T-helper 17 cell (primary cell): ENCODE results near the gene FMO1. TPM values are rescaled to one million over a fixed set of nuclear protein-coding genes. Genes with fewer than 3 reads are reported as not detected.

Experiments
- ATAC-seq: fragments of 150-1000 bp; cut with Tn5 transposase; 2 replicates; pipeline ENCODE4 v1.10.0; 2021; ENCODE audit warnings: mild to moderate bottlenecking, moderate library complexity
- DNase-seq, 3 donors: peaks; one replicate each; pipeline versions ENCODE4 v3.0.0 to v3.0.0-alpha.2; 2020 to 2021
- H3K9me3 ChIP-seq: one replicate; pipeline ENCODE4 v1.7.0; 2013; ENCODE audit warnings: low read length, mild to moderate bottlenecking; ENCODE audit not compliant: control insufficient read depth, poor library complexity, severe bottlenecking
- H3K27ac Mint-ChIP-seq: one replicate; pipeline ENCODE4 v1.8.0; 2022; ENCODE audit warnings: mild to moderate bottlenecking, moderate library complexity, mixed read lengths
- H3K27me3 Mint-ChIP-seq: one replicate; pipeline ENCODE4 v1.8.0; 2022; ENCODE audit warnings: mixed read lengths
- H3K36me3 Mint-ChIP-seq: one replicate; pipeline ENCODE4 v1.8.0; 2022; ENCODE audit warnings: low read depth, mixed read lengths
- H3K4me1 Mint-ChIP-seq: one replicate; pipeline ENCODE4 v1.8.0; 2022; ENCODE audit warnings: mild to moderate bottlenecking, mixed read lengths
- H3K4me3 Mint-ChIP-seq: one replicate; pipeline ENCODE4 v1.8.0; 2022; ENCODE audit warnings: mild to moderate bottlenecking, moderate library complexity, mixed read lengths
- total RNA-seq, 4 donors: library from RNA in 2 of 4; stranded (reverse) in 2 of 4; gene quantifications; one replicate each; pipeline ENCODE4 v1.2.3 and lab custom pipeline; 2022 to 2026

Gene FMO1
- total RNA-seq, 2 donors from 2014 or later = not detected

GRCh38 chr1:171300401-171300800 is 52.1 kb downstream of the FMO1 start:
- H3K9me3 ChIP-seq = peaks cover 11% of the 10 kb centered on the region
- no peak overlapping the region for H3K4me3 Mint-ChIP-seq
- ATAC-seq = no peak
- no peak for DNase-seq
- peaks cover 8% of the 10 kb centered on the region for H3K27me3 Mint-ChIP-seq
- H3K4me1 Mint-ChIP-seq = no peaks in the 10 kb centered on the region
- H3K36me3 Mint-ChIP-seq = peaks cover 2% of the 10 kb centered on the region
- no peak overlapping the region for H3K27ac Mint-ChIP-seq

DNA sequence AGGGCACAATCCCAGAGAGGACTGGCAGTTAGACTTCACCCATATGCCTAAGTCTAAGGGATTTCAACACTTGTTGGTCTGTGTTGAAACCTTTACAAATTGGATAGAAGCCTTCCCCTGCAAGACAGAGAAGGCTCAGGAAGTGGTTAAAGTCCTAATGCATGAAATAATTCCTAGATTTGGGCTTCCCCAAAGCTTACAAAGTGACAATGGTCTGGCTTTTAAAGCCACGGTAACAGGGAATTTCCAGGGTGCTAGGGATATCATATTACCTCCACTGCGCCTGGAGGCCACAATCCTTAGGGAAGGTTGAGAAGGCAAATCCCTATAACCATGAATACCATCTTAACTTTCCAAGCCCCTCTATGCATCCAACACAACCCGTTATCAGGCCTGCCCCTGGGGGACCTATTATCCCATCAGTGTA is 62.4 kb downstream of the FMO1 start:
- ATAC-seq = no peak
- H3K4me3 Mint-ChIP-seq = no peak overlapping the region
- H3K27me3 Mint-ChIP-seq = no peaks in the 10 kb centered on the region

GRCh38 chr1:171311771-171312558 is 63.7 kb downstream of the FMO1 start:
- Mint-ChIP-seq H3K27ac (peak overlapping the region; percentile 37), H3K4me3 (no peak overlapping the region), H3K4me1 (peaks cover 8% of the 10 kb centered on the region), H3K27me3 (no peaks in the 10 kb centered on the region), H3K36me3 (no peaks in the 10 kb centered on the region)
- no peaks in the 10 kb centered on the region for H3K9me3 ChIP-seq
- ATAC-seq (no peak), DNase-seq (no peak)

More for the DNA sequence above, 62.4 kb downstream of the FMO1 start:
- DNase-seq = no peak
- Mint-ChIP-seq H3K4me1 (peaks cover 6% of the 10 kb centered on the region), H3K36me3 (peaks cover under 1% of the 10 kb centered on the region), H3K27ac (no peak overlapping the region)
- H3K9me3 ChIP-seq = no peaks in the 10 kb centered on the region

GRCh38 chr1:171313319-171313834 is 65.1 kb downstream of the FMO1 start:
- no peaks in the 10 kb centered on the region for H3K27me3 Mint-ChIP-seq
- ATAC-seq (peak; percentile 6), DNase-seq (no peak)
- no peaks in the 10 kb centered on the region for H3K9me3 ChIP-seq
- peak overlapping the region; percentile 83 for H3K27ac Mint-ChIP-seq
- no peak overlapping the region for H3K4me3 Mint-ChIP-seq
- H3K4me1 Mint-ChIP-seq = peaks cover 8% of the 10 kb centered on the region
- no peaks in the 10 kb centered on the region for H3K36me3 Mint-ChIP-seq

DNA sequence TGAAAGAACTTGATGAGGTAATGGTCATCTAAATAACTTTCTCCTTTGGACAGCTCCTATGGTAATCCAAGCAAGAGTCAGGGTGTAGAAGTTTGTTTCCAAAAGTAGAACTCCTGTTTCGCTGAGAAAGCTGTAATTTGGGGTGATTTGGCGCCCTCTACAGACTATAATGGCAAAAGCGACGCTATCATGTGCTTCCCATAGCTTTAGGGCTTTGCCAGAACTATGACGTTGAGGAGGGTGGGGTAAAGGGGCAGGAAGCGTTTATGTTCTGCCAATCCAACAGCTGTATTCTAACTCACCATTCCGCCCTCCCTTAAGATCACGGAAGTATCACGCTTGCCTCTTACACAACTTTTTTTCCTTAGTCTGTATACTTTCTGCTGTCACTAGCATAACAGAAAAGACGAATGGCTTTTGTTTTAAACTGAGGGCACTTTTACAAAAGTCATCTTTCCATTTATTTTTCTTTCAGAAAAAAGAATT is 65.6 kb downstream of the FMO1 start, which contains the start of gene FMO4:
Gene FMO4, plus strand, starts transcription at position 349 of the 486 bp plus-strand sequence. CDS start 5,643 bp downstream, outside the sequence.
- Mint-ChIP-seq H3K27ac (peak within 1 kb of the TSS; percentile 83), H3K27me3 (no peaks in the 10 kb centered on the region), H3K4me3 (peak within 1 kb of the TSS; percentile 73), H3K4me1 (peaks cover 8% of the 10 kb centered on the region), H3K36me3 (no peaks in the 10 kb centered on the region)
- H3K9me3 ChIP-seq = no peaks in the 10 kb centered on the region
- DNase-seq (peak; percentile 36 to 63 (median 58)), ATAC-seq (peak; percentile 100)

GRCh38 chr1:171329251-171329650 is 81.0 kb downstream of the FMO1 start:
- no peak overlapping the region for H3K4me3 Mint-ChIP-seq
- H3K27ac Mint-ChIP-seq = no peak overlapping the region
- no peaks in the 10 kb centered on the region for H3K4me1 Mint-ChIP-seq
- DNase-seq = no peak
- H3K36me3 Mint-ChIP-seq = peaks cover 3% of the 10 kb centered on the region
- no peaks in the 10 kb centered on the region for H3K27me3 Mint-ChIP-seq
- no peaks in the 10 kb centered on the region for H3K9me3 ChIP-seq
- no peak for ATAC-seq

DNA sequence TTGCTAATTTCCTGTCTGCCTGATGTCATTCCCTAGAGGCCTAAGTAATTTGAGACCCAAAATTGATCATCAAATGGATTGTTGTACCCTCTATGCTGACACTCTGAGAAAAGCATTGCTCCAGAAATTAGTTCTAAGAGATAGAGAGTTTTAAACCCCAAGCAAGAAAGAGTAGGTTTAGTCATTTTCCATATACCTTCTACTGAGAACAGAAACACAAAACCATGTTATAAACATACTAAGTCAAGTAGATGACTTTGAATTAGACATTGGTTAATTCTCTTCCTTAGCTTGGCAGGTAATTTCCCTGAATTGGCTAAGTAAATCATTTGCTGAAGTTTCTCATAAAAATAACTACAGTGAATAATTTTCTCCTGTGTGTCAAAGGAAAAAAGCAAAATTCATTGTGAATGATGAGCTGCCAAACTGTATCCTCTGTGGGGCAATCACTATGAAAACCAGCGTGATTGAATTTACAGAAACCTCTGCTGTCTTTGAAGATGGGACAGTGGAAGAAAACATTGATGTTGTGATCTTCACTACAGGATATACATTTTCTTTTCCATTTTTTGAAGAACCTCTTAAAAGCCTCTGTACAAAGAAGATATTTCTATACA is 85.8 kb downstream of the FMO1 start:
- DNase-seq = no peak
- H3K9me3 ChIP-seq = no peaks in the 10 kb centered on the region
- Mint-ChIP-seq H3K27ac (no peak overlapping the region), H3K4me3 (no peak overlapping the region), H3K27me3 (no peaks in the 10 kb centered on the region), H3K36me3 (peaks cover 8% of the 10 kb centered on the region), H3K4me1 (no peaks in the 10 kb centered on the region)
- no peak for ATAC-seq

Other genes starting within 250 kb of the FMO1 start
- gene FMO3, start 157.6 kb upstream of the FMO1 start, total RNA-seq = not detected
- gene FMO2, start 63.2 kb upstream of the FMO1 start, total RNA-seq = not detected
- gene FMO4, start 65.7 kb downstream of the FMO1 start, total RNA-seq = 1 to 10 TPM; 1.3 to 1.5 TPM
- 100 to 1,000 TPM; 333 to 383 TPM for gene PRRC2C, start 237.0 kb downstream of the FMO1 start, total RNA-seq